H1 (cell line): Measurements from ENCODE around the gene PHC2. TPM values are rescaled to one million over a fixed set of nuclear protein-coding genes. Genes with fewer than 3 reads are reported as not detected.

Experiments used
- CTBP2 ChIP-seq: IDR thresholded peaks from 2 replicates; pipeline ENCODE4 v1.7.0; 2011; ENCODE audit warnings: borderline replicate concordance, mild to moderate bottlenecking, moderate library complexity, mixed read lengths, low read length; ENCODE audit not compliant: insufficient read depth, insufficient read length
- EZH2 ChIP-seq: fragments of 200-600 bp; sonication (generic); IDR thresholded peaks from 2 replicates; pipeline ENCODE4 v1.7.1; 2012; ENCODE audit warnings: low read depth, mild to moderate bottlenecking, moderate library complexity, low read length, inconsistent platforms; ENCODE audit not compliant: severe bottlenecking
- HDAC2 ChIP-seq, 2 experiments: fragments of 300-600 bp in 1 of 2; sonication (generic) in 1 of 2; IDR thresholded peaks; 2 replicates each; pipeline ENCODE4 v1.6.1; 2011 to 2012; ENCODE audit warnings: low read depth in 2 of 2, low read length in 2 of 2, mild to moderate bottlenecking in 2 of 2, moderate library complexity in 2 of 2, borderline replicate concordance in 1 of 2, inconsistent platforms in 1 of 2
- MAX ChIP-seq: IDR thresholded peaks from 2 replicates; pipeline ENCODE4 v1.6.1; 2012; ENCODE audit warnings: inconsistent platforms
- RBBP5 ChIP-seq: IDR thresholded peaks from 2 replicates; pipeline ENCODE4 v1.7.1; 2012; ENCODE audit warnings: low read depth, mild to moderate bottlenecking, inconsistent platforms, low read length, moderate library complexity, borderline replicate concordance
- SAP30 ChIP-seq: fragments of 300-600 bp; sonication (generic); IDR thresholded peaks from 2 replicates; pipeline ENCODE4 v1.7.1; 2012; ENCODE audit warnings: low read length, moderate library complexity, mild to moderate bottlenecking, inconsistent platforms; ENCODE audit not compliant: insufficient read depth, insufficient replicate concordance
- SIN3A ChIP-seq, 2 experiments: IDR thresholded peaks in 1 of 2; conservative IDR thresholded peaks in 1 of 2; 2 replicates each; pipeline ENCODE4 v1.6.1; 2011 to 2012; ENCODE audit warnings: low read length in 2 of 2, improper control_type of control experiment in 1 of 2, low read depth in 1 of 2, mild to moderate bottlenecking in 1 of 2
- TAF1 ChIP-seq: IDR thresholded peaks from 2 replicates; pipeline ENCODE4 v1.6.1; 2011; ENCODE audit warnings: mild to moderate bottlenecking, low read depth, low read length
- polyA plus RNA-seq, 7 experiments: library from polyadenylated mRNA; depleted of rRNA in 3 of 7; stranded (reverse) in 5 of 7; unstranded in 2 of 7; fragments of >200 nt in 5 of 7; fragments of 200-250 nt in 2 of 7; gene quantifications; 1 replicate in 5 of 7; 2 replicates in 1 of 7; 4 replicates in 1 of 7; pipeline versions ENCODE4 v1.2.1 to v1.2.3, GENCODE V29; 2011 to 2013; ENCODE audit warnings: missing spikeins in 2 of 7, mixed read lengths in 2 of 7
- total RNA-seq: library from RNA; stranded (reverse); fragmentation: NEBNext Ultra II Directional; extraction: Animal tissue kit (Norgen Biotek cat#: 25700); gene quantifications from 2 replicates; pipeline ENCODE4 v1.2.1, GENCODE V29; 2021

The PHC2 gene
- total and polyA plus RNA-seq, 2 of the 8 experiments (the other 6 are each of a cell fraction or from before 2014, with no cell fraction given) = 5.6 to 14.2 TPM

DNA sequence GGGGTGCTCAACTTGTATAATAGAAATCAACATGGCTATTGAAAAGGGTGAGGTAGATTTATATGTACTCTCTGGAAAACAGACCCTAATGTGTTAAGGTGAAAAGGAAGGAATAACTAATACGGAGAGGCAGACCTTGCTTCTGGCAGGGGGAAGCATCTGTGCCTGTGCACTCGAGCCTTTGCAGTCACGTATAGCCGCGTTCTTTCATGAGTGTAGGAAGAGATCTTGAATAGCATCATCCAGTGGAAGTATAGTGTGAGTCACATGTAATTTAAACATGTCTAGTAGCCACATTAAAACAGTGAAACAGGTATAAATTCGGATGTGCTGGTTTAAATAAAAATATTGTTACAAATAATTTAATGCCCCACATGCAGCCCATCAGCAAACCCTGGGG is 112.9 kb downstream of the PHC2 start (continued):
- no peak for TF ChIP-seq EZH2
- TF ChIP-seq MAX = no peak
- no peak for TF ChIP-seq RBBP5
- no peak for TF ChIP-seq TAF1
- no peak for TF ChIP-seq CTBP2
- no peak for TF ChIP-seq SAP30
- no peak for TF ChIP-seq HDAC2 (IDR thresholded peaks at IDR 0.05; ENCODE audit: borderline replicate concordance in 1 of 2, low read depth in 2 of 2, low read length in 2 of 2)
- TF ChIP-seq SIN3A (conservative IDR thresholded peaks at IDR 0.05 in 1 of 2, IDR thresholded peaks at IDR 0.05 in 1 of 2; ENCODE audit: low read depth in 1 of 2, low read length in 2 of 2) = no peak
